Lower leg skin (tissue), 3 donors: ENCODE data around the gene C16orf89.

ENCODE experiments used
- POLR2A ChIP-seq, 2 donors: fragments of 450-650 bp; IDR thresholded peaks; one replicate each; pipeline ENCODE4 v1.6.1; 2016 to 2017; ENCODE audit warnings: antibody characterized with exemption in 2 of 2, mild to moderate bottlenecking in 1 of 2, moderate library complexity in 1 of 2
- TF ChIP-seq, protein P1 (sequence below), 3 donors: fragments of 450-650 bp; IDR thresholded peaks; one replicate each; pipeline ENCODE4 v1.5.1; 2016; ENCODE audit warnings: antibody characterized with exemption in 3 of 3, mild to moderate bottlenecking in 3 of 3, moderate library complexity in 2 of 3

GRCh38 chr16:5027086-5027485 lies 38.7 kb downstream of the C16orf89 start:
- TF ChIP-seq, protein P1, sequence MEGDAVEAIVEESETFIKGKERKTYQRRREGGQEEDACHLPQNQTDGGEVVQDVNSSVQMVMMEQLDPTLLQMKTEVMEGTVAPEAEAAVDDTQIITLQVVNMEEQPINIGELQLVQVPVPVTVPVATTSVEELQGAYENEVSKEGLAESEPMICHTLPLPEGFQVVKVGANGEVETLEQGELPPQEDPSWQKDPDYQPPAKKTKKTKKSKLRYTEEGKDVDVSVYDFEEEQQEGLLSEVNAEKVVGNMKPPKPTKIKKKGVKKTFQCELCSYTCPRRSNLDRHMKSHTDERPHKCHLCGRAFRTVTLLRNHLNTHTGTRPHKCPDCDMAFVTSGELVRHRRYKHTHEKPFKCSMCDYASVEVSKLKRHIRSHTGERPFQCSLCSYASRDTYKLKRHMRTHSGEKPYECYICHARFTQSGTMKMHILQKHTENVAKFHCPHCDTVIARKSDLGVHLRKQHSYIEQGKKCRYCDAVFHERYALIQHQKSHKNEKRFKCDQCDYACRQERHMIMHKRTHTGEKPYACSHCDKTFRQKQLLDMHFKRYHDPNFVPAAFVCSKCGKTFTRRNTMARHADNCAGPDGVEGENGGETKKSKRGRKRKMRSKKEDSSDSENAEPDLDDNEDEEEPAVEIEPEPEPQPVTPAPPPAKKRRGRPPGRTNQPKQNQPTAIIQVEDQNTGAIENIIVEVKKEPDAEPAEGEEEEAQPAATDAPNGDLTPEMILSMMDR (IDR thresholded peaks at IDR 0.05), result no peak
- TF ChIP-seq POLR2A (IDR thresholded peaks at IDR 0.05), result no peak
